ENCODE data around the gene UBTD2.

Gene UBTD2

GRCh38 chr5:172267943-172268342 is 15.6 kb downstream of the UBTD2 start:
- no peaks in the 10 kb centered on the region for H3K9me3 ChIP-seq (ENCODE audit: control insufficient read depth, low read depth, low read length)
- H3K27me3 ChIP-seq (ENCODE audit: control insufficient read depth, insufficient read depth, low read length) = no peaks in the 10 kb centered on the region
- H3K9ac ChIP-seq (ENCODE audit: low read length) = no peak overlapping the region
- H3K4me3 ChIP-seq (ENCODE audit: low read length) = no peak overlapping the region
- H3K4me1 ChIP-seq (ENCODE audit: control insufficient read depth, low read depth, low read length) = no peaks in the 10 kb centered on the region
- H3K27ac ChIP-seq (ENCODE audit: low read length) = no peak overlapping the region
- H3K36me3 ChIP-seq (ENCODE audit: control insufficient read depth, low read depth, low read length) = no peaks in the 10 kb centered on the region

GRCh38 chr5:172266676-172267092 is 16.9 kb downstream of the UBTD2 start:
- H3K9me3 ChIP-seq (ENCODE audit: control insufficient read depth, low read depth, low read length) = no peaks in the 10 kb centered on the region
- no peaks in the 10 kb centered on the region for H3K36me3 ChIP-seq (ENCODE audit: control insufficient read depth, low read depth, low read length)
- H3K27ac ChIP-seq (ENCODE audit: low read length) = no peak overlapping the region
- no peak overlapping the region for H3K9ac ChIP-seq (ENCODE audit: low read length)
- no peak overlapping the region for H3K4me3 ChIP-seq (ENCODE audit: low read length)
- H3K4me1 ChIP-seq (ENCODE audit: control insufficient read depth, low read depth, low read length) = no peaks in the 10 kb centered on the region
- no peaks in the 10 kb centered on the region for H3K27me3 ChIP-seq (ENCODE audit: control insufficient read depth, insufficient read depth, low read length)

GRCh38 chr5:172266071-172266675 is 17.4 kb downstream of the UBTD2 start:
- no peaks in the 10 kb centered on the region for H3K27me3 ChIP-seq (ENCODE audit: control insufficient read depth, insufficient read depth, low read length)
- H3K36me3 ChIP-seq (ENCODE audit: control insufficient read depth, low read depth, low read length) = no peaks in the 10 kb centered on the region
- peaks cover 2% of the 10 kb centered on the region for H3K4me1 ChIP-seq (ENCODE audit: control insufficient read depth, low read depth, low read length)
- no peak overlapping the region for H3K9ac ChIP-seq (ENCODE audit: low read length)
- H3K27ac ChIP-seq (ENCODE audit: low read length) = no peak overlapping the region
- H3K9me3 ChIP-seq (ENCODE audit: control insufficient read depth, low read depth, low read length) = no peaks in the 10 kb centered on the region
- no peak overlapping the region for H3K4me3 ChIP-seq (ENCODE audit: low read length)

GRCh38 chr5:172264815-172265395 is 18.7 kb downstream of the UBTD2 start:
- Histone ChIP-seq H3K4me1 (ENCODE audit: control insufficient read depth, low read depth, low read length) (peaks cover 6% of the 10 kb centered on the region), H3K27me3 (ENCODE audit: control insufficient read depth, insufficient read depth, low read length) (no peaks in the 10 kb centered on the region), H3K9ac (ENCODE audit: low read length) (no peak overlapping the region), H3K9me3 (ENCODE audit: control insufficient read depth, low read depth, low read length) (no peaks in the 10 kb centered on the region), H3K36me3 (ENCODE audit: control insufficient read depth, low read depth, low read length) (no peaks in the 10 kb centered on the region), H3K27ac (ENCODE audit: low read length) (no peak overlapping the region), H3K4me3 (ENCODE audit: low read length) (no peak overlapping the region)

GRCh38 chr5:172255444-172255843 is 28.1 kb downstream of the UBTD2 start:
- peaks cover 10% of the 10 kb centered on the region for H3K36me3 ChIP-seq (ENCODE audit: control insufficient read depth, low read depth, low read length)
- H3K27me3 ChIP-seq (ENCODE audit: control insufficient read depth, insufficient read depth, low read length) = no peaks in the 10 kb centered on the region
- no peaks in the 10 kb centered on the region for H3K4me1 ChIP-seq (ENCODE audit: control insufficient read depth, low read depth, low read length)
- no peak overlapping the region for H3K4me3 ChIP-seq (ENCODE audit: low read length)
- H3K27ac ChIP-seq (ENCODE audit: low read length) = no peak overlapping the region
- H3K9me3 ChIP-seq (ENCODE audit: control insufficient read depth, low read depth, low read length) = peaks cover 5% of the 10 kb centered on the region
- no peak overlapping the region for H3K9ac ChIP-seq (ENCODE audit: low read length)

GRCh38 chr5:172252501-172252900 is 31.1 kb downstream of the UBTD2 start:
- H3K36me3 ChIP-seq (ENCODE audit: control insufficient read depth, low read depth, low read length) = peaks cover 10% of the 10 kb centered on the region
- no peaks in the 10 kb centered on the region for H3K27me3 ChIP-seq (ENCODE audit: control insufficient read depth, insufficient read depth, low read length)
- no peaks in the 10 kb centered on the region for H3K4me1 ChIP-seq (ENCODE audit: control insufficient read depth, low read depth, low read length)
- no peak overlapping the region for H3K27ac ChIP-seq (ENCODE audit: low read length)
- no peak overlapping the region for H3K4me3 ChIP-seq (ENCODE audit: low read length)
- no peak overlapping the region for H3K9ac ChIP-seq (ENCODE audit: low read length)
- H3K9me3 ChIP-seq (ENCODE audit: control insufficient read depth, low read depth, low read length) = peaks cover 5% of the 10 kb centered on the region

GRCh38 chr5:172251419-172251818 is 32.1 kb downstream of the UBTD2 start:
- H3K9ac ChIP-seq (ENCODE audit: low read length) = no peak overlapping the region
- no peak overlapping the region for H3K27ac ChIP-seq (ENCODE audit: low read length)
- H3K9me3 ChIP-seq (ENCODE audit: control insufficient read depth, low read depth, low read length) = peaks cover 5% of the 10 kb centered on the region
- H3K4me3 ChIP-seq (ENCODE audit: low read length) = no peak overlapping the region
- H3K4me1 ChIP-seq (ENCODE audit: control insufficient read depth, low read depth, low read length) = no peaks in the 10 kb centered on the region
- peaks cover 10% of the 10 kb centered on the region for H3K36me3 ChIP-seq (ENCODE audit: control insufficient read depth, low read depth, low read length)
- H3K27me3 ChIP-seq (ENCODE audit: control insufficient read depth, insufficient read depth, low read length) = no peaks in the 10 kb centered on the region

- Histone ChIP-seq H3K27me3 (ENCODE audit: control insufficient read depth, insufficient read depth, low read length) (no peaks in the 10 kb centered on the region), H3K4me3 (ENCODE audit: low read length) (no peak overlapping the region), H3K4me1 (ENCODE audit: control insufficient read depth, low read depth, low read length) (no peaks in the 10 kb centered on the region), H3K27ac (ENCODE audit: low read length) (no peak overlapping the region), H3K9ac (ENCODE audit: low read length) (no peak overlapping the region), H3K36me3 (ENCODE audit: control insufficient read depth, low read depth, low read length) (no peaks in the 10 kb centered on the region), H3K9me3 (ENCODE audit: control insufficient read depth, low read depth, low read length) (peaks cover 5% of the 10 kb centered on the region)
Measured at GRCh38 chr5:172248637-172249036, 34.9 kb downstream of the UBTD2 start.

GRCh38 chr5:172245703-172246125 is 37.9 kb downstream of the UBTD2 start:
- Histone ChIP-seq H3K27ac (ENCODE audit: low read length) (no peak overlapping the region), H3K4me3 (ENCODE audit: low read length) (no peak overlapping the region), H3K4me1 (ENCODE audit: control insufficient read depth, low read depth, low read length) (no peaks in the 10 kb centered on the region), H3K36me3 (ENCODE audit: control insufficient read depth, low read depth, low read length) (no peaks in the 10 kb centered on the region), H3K9ac (ENCODE audit: low read length) (no peak overlapping the region), H3K27me3 (ENCODE audit: control insufficient read depth, insufficient read depth, low read length) (no peaks in the 10 kb centered on the region), H3K9me3 (ENCODE audit: control insufficient read depth, low read depth, low read length) (no peaks in the 10 kb centered on the region)

- Histone ChIP-seq H3K27me3 (ENCODE audit: control insufficient read depth, insufficient read depth, low read length) (no peaks in the 10 kb centered on the region), H3K4me1 (ENCODE audit: control insufficient read depth, low read depth, low read length) (no peaks in the 10 kb centered on the region), H3K9ac (ENCODE audit: low read length) (no peak overlapping the region), H3K36me3 (ENCODE audit: control insufficient read depth, low read depth, low read length) (no peaks in the 10 kb centered on the region), H3K9me3 (ENCODE audit: control insufficient read depth, low read depth, low read length) (no peaks in the 10 kb centered on the region), H3K27ac (ENCODE audit: low read length) (no peak overlapping the region), H3K4me3 (ENCODE audit: low read length) (no peak overlapping the region)
Measured at GRCh38 chr5:172245046-172245445, 38.5 kb downstream of the UBTD2 start.

GRCh38 chr5:172243302-172243701 is 40.3 kb downstream of the UBTD2 start:
- H3K36me3 ChIP-seq (ENCODE audit: control insufficient read depth, low read depth, low read length) = no peaks in the 10 kb centered on the region
- H3K27ac ChIP-seq (ENCODE audit: low read length) = no peak overlapping the region
- no peak overlapping the region for H3K9ac ChIP-seq (ENCODE audit: low read length)
- no peak overlapping the region for H3K4me3 ChIP-seq (ENCODE audit: low read length)
- H3K9me3 ChIP-seq (ENCODE audit: control insufficient read depth, low read depth, low read length) = no peaks in the 10 kb centered on the region
- no peaks in the 10 kb centered on the region for H3K27me3 ChIP-seq (ENCODE audit: control insufficient read depth, insufficient read depth, low read length)
- no peaks in the 10 kb centered on the region for H3K4me1 ChIP-seq (ENCODE audit: control insufficient read depth, low read depth, low read length)

- H3K27ac ChIP-seq (ENCODE audit: low read length) = no peak overlapping the region
- H3K4me3 ChIP-seq (ENCODE audit: low read length) = no peak overlapping the region
- peaks cover 6% of the 10 kb centered on the region for H3K4me1 ChIP-seq (ENCODE audit: control insufficient read depth, low read depth, low read length)
- H3K27me3 ChIP-seq (ENCODE audit: control insufficient read depth, insufficient read depth, low read length) = no peaks in the 10 kb centered on the region
- no peaks in the 10 kb centered on the region for H3K9me3 ChIP-seq (ENCODE audit: control insufficient read depth, low read depth, low read length)
- H3K9ac ChIP-seq (ENCODE audit: low read length) = no peak overlapping the region
- peaks cover 7% of the 10 kb centered on the region for H3K36me3 ChIP-seq (ENCODE audit: control insufficient read depth, low read depth, low read length)
Measured at GRCh38 chr5:172238334-172238733, 45.2 kb downstream of the UBTD2 start.
